Measurements from ENCODE around the gene S100A4.
"Not testable (repeated sequence)": the region's sequence is repeated elsewhere in the genome, so short reads cannot be mapped to it uniquely, and the experiment has no call there.

S100A4 gene

GRCh38 chr1:153586347-153586746 is 40.7 kb upstream of the S100A4 start:
- Histone ChIP-seq H3K27me3 (ENCODE audit: insufficient read depth, low read depth) (no peaks in the 10 kb centered on the region), H3K9ac (no peak overlapping the region), H4K20me1 (ENCODE audit: insufficient read depth) (no peaks in the 10 kb centered on the region), H3K4me2 (no peak overlapping the region), H2AFZ (ENCODE audit: low read depth) (no peak overlapping the region), H3K4me3 (IDR thresholded peaks at IDR 0.05; ENCODE audit: insufficient read depth, low read depth, low read length) (no peak overlapping the region), H3K4me1 (ENCODE audit: low read depth, poor library complexity, severe bottlenecking) (no peaks in the 10 kb centered on the region), H3K27ac (no peak overlapping the region), H3K36me3 (ENCODE audit: insufficient read depth) (no peaks in the 10 kb centered on the region), H3K79me2 (ENCODE audit: insufficient read depth, low read depth) (no peaks in the 10 kb centered on the region)
- no peak for TF ChIP-seq CTCF (conservative IDR thresholded peaks at IDR 0.05; ENCODE audit: low read depth, low read length)

- Histone ChIP-seq H3K4me3 (IDR thresholded peaks at IDR 0.05; ENCODE audit: insufficient read depth, low read depth, low read length) (no peak overlapping the region), H2AFZ (ENCODE audit: low read depth) (no peak overlapping the region), H3K4me2 (no peak overlapping the region), H3K27ac (no peak overlapping the region), H3K36me3 (ENCODE audit: insufficient read depth) (no peaks in the 10 kb centered on the region), H3K79me2 (ENCODE audit: insufficient read depth, low read depth) (no peaks in the 10 kb centered on the region), H3K9ac (no peak overlapping the region), H3K4me1 (ENCODE audit: low read depth, poor library complexity, severe bottlenecking) (no peaks in the 10 kb centered on the region), H4K20me1 (ENCODE audit: insufficient read depth) (no peaks in the 10 kb centered on the region), H3K27me3 (ENCODE audit: insufficient read depth, low read depth) (no peaks in the 10 kb centered on the region)
- TF ChIP-seq CTCF (conservative IDR thresholded peaks at IDR 0.05; ENCODE audit: low read depth, low read length): no peak
Measured at GRCh38 chr1:153585006-153585405, 39.4 kb upstream of the S100A4 start.

GRCh38 chr1:153583976-153584375 is 38.4 kb upstream of the S100A4 start:
- no peak overlapping the region for H2AFZ ChIP-seq (ENCODE audit: low read depth)
- H3K79me2 ChIP-seq (ENCODE audit: insufficient read depth, low read depth): no peaks in the 10 kb centered on the region
- no peak overlapping the region for H3K4me2 ChIP-seq
- TF ChIP-seq CTCF (conservative IDR thresholded peaks at IDR 0.05; ENCODE audit: low read depth, low read length): no peak
- H4K20me1 ChIP-seq (ENCODE audit: insufficient read depth): no peaks in the 10 kb centered on the region
- no peak overlapping the region for H3K9ac ChIP-seq
- H3K27ac ChIP-seq: no peak overlapping the region
- no peak overlapping the region for H3K4me3 ChIP-seq (IDR thresholded peaks at IDR 0.05; ENCODE audit: insufficient read depth, low read depth, low read length)
- no peaks in the 10 kb centered on the region for H3K4me1 ChIP-seq (ENCODE audit: low read depth, poor library complexity, severe bottlenecking)
- no peaks in the 10 kb centered on the region for H3K36me3 ChIP-seq (ENCODE audit: insufficient read depth)
- no peaks in the 10 kb centered on the region for H3K27me3 ChIP-seq (ENCODE audit: insufficient read depth, low read depth)

- not testable (repeated sequence) for H3K4me1 ChIP-seq (ENCODE audit: low read depth, poor library complexity, severe bottlenecking); H4K20me1 ChIP-seq (ENCODE audit: insufficient read depth); H3K4me2 ChIP-seq; H3K79me2 ChIP-seq (ENCODE audit: insufficient read depth, low read depth); H3K27me3 ChIP-seq (ENCODE audit: insufficient read depth, low read depth); H3K27ac ChIP-seq; H3K4me3 ChIP-seq (IDR thresholded peaks at IDR 0.05; ENCODE audit: insufficient read depth, low read depth, low read length); H3K36me3 ChIP-seq (ENCODE audit: insufficient read depth); H2AFZ ChIP-seq (ENCODE audit: low read depth); H3K9ac ChIP-seq
Measured at GRCh38 chr1:153583514-153583913, 37.9 kb upstream of the S100A4 start.

- not testable (repeated sequence) for H3K4me1 ChIP-seq (ENCODE audit: low read depth, poor library complexity, severe bottlenecking); H3K36me3 ChIP-seq (ENCODE audit: insufficient read depth); H3K27me3 ChIP-seq (ENCODE audit: insufficient read depth, low read depth); H2AFZ ChIP-seq (ENCODE audit: low read depth); H3K4me2 ChIP-seq; H3K27ac ChIP-seq; H4K20me1 ChIP-seq (ENCODE audit: insufficient read depth); H3K9ac ChIP-seq; H3K79me2 ChIP-seq (ENCODE audit: insufficient read depth, low read depth); H3K4me3 ChIP-seq (IDR thresholded peaks at IDR 0.05; ENCODE audit: insufficient read depth, low read depth, low read length)
Measured at GRCh38 chr1:153582836-153583235, 37.2 kb upstream of the S100A4 start.

Data from KMS-11 (cell line).